Ramos (cell line): Measurements from ENCODE around the gene TBCD.

ENCODE experiments used
- in situ Hi-C: fragments of 300-500 bp; cut with MboI; formaldehyde crosslinking; loops from one replicate; pipeline ENCODE4 v1.14.3; 2022; ENCODE audit warnings: low sequenced_read_pairs; ENCODE audit not compliant: unreplicated experiment

Gene TBCD

GRCh38 chr17:82863941-82864712 lies 112.3 kb downstream of the TBCD start:
- in situ Hi-C loops: no loop called here

GRCh38 chr17:82864713-82865248 lies 112.9 kb downstream of the TBCD start:
- in situ Hi-C loops: no loop called here

GRCh38 chr17:82865274-82865673 lies 113.4 kb downstream of the TBCD start:
- in situ Hi-C loops: no loop called here

GRCh38 chr17:82865774-82866395 lies 114.0 kb downstream of the TBCD start:
- in situ Hi-C loops: no loop called here

- in situ Hi-C loops: no loop called here
These were observed 114.8 kb downstream of the TBCD start for GRCh38 chr17:82866590-82867191.

GRCh38 chr17:82867763-82868325 lies 116.0 kb downstream of the TBCD start:
- in situ Hi-C loops: no loop called here

GRCh38 chr17:82868715-82869131 lies 116.9 kb downstream of the TBCD start:
- in situ Hi-C loops: no loop called here

GRCh38 chr17:82869536-82869935 lies 117.7 kb downstream of the TBCD start:
- in situ Hi-C loops: no loop called here

- in situ Hi-C loops: no loop called here
These were observed 118.2 kb downstream of the TBCD start for GRCh38 chr17:82870091-82870491.

- in situ Hi-C loops: no loop called here
These were observed 118.7 kb downstream of the TBCD start for GRCh38 chr17:82870541-82870940.

- in situ Hi-C loops: no loop called here
These were observed 119.4 kb downstream of the TBCD start for GRCh38 chr17:82871056-82871775.

GRCh38 chr17:82871776-82872561 lies 120.1 kb downstream of the TBCD start:
- in situ Hi-C loops: no loop called here

- in situ Hi-C loops: no loop called here
These were observed 121.0 kb downstream of the TBCD start for GRCh38 chr17:82872591-82873520.

GRCh38 chr17:82873521-82873920 lies 121.7 kb downstream of the TBCD start:
- in situ Hi-C loops: no loop called here

- in situ Hi-C loops: no loop called here
These were observed 122.4 kb downstream of the TBCD start for GRCh38 chr17:82874011-82874835.

- in situ Hi-C loops: no loop called here
These were observed 123.6 kb downstream of the TBCD start for GRCh38 chr17:82875407-82875856.

GRCh38 chr17:82876149-82876548 lies 124.3 kb downstream of the TBCD start:
- in situ Hi-C loops: no loop called here
